HepG2 (cell line): ENCODE measurements around the gene SLC1A2.

ENCODE experiments used
- NFYB ChIP-seq: sonication (generic); formaldehyde crosslinking; IDR thresholded peaks from 2 replicates; pipeline ENCODE4 v1.4.0; 2020; ENCODE audit warnings: missing genetic modification reagents
- ZSCAN22 ChIP-seq: sonication (generic); formaldehyde crosslinking; IDR thresholded peaks from 2 replicates; pipeline ENCODE4 v1.4.0; 2020; ENCODE audit warnings: mild to moderate bottlenecking, missing genetic modification reagents

DNA sequence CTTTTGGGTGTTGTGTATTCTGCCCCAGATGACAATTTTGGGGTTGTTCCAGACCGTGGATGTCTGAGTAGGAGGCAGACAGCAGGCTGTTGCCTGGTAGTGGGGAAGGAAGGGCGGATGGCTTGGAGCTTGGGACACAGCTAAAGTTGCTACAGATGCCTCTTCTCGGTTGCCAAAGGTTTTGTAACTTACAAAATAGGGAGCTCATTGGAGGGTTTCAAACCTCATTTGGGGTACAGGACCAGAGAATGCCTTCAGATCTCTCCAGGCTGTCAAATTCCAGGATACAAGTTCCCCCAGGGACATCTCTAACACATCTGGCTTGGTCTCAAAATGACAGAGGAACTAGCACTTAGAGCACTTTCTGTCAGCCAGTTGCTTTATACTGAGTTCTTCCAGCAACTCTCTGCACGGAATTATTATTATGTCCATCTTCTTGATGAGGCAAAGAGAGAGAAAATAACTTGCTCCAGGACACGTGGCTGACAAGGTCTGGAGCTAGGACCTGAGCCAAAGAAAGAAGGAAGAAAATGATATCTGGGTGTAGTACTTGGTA is 56.0 kb downstream of the SLC1A2 start:
- no peak for TF ChIP-seq NFYB (CRISPR knock-in tag)
- no peak for TF ChIP-seq ZSCAN22 (CRISPR knock-in tag)
